ENCODE measurements around the gene PALM3. TPM values are rescaled to one million over a fixed set of nuclear protein-coding genes. Genes with fewer than 3 reads are reported as not detected.

PALM3 gene
- total and polyA plus RNA-seq, 2 experiments from 2014 or later, result 16.6 to 45.8 TPM

DNA sequence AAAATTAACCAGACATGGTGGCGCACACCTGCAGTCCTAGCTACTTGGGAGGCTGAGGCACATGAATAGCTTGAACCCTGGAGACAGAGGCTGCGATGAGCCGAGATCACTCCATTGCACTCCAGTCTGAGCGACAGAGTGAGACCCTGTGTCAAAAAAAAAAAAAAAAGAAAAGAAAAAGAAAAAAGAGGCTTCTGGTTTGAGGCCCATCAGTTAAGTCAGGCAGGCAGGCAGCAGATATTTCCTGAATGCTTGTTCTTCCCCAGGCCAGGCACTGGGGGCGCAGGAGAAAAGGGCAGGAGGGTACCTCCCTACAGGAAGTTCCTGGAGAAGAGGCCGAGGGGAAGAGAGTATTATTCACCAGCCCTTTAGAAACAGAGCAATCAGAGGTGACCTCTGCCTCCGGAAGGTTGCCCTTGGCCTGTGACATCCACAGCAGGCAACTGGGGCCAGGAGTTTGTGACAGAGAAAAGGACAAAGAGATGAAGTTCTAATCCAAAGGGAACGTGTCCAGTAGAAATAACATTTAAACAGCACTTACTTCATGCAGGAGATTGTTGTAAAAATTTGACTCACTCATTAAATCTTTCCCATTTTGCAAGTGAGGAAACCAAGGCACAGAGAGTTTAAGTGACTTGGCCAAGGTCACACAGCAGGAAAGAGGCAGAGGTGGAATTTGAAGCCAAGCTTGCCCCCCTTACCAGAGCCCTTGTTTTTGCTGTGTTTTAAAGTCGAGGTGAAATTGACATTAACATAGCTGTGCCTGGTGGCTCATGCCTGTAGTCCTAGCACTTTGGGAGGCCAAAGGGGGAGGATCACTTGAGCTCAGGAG, 38.3 kb downstream of the PALM3 start:
- Histone ChIP-seq H3K36me3 (ENCODE audit: insufficient read depth) (no peaks in the 10 kb centered on the region), H2AFZ (peak overlapping the region; percentile 45; the same call in 1 of the 2 replicates), H3K27me3 (ENCODE audit: insufficient read depth) (no peaks in the 10 kb centered on the region), H3K9me2 (ENCODE audit: insufficient read depth) (no peaks in the 10 kb centered on the region), H3F3A (replicated peaks; ENCODE audit: low read depth) (0 out of 2 replicates have a peak, but pooled peaks cover 9% of the 10 kb centered on the region), H3K27ac (ENCODE audit: low read depth) (0 out of 2 replicates have a peak overlapping the region, but pooled peaks have one; percentile 22), H3K4me2 (no peak overlapping the region), H3K4me3 (no peak overlapping the region), H3K4me1 (ENCODE audit: insufficient read depth) (no peaks in the 10 kb centered on the region), H3K79me2 (replicated peaks; ENCODE audit: insufficient read depth) (no peaks in the 10 kb centered on the region), H4K20me1 (replicated peaks; ENCODE audit: insufficient read depth) (no peaks in the 10 kb centered on the region)
- Mint-ChIP-seq H3K9me3 (no peaks in the 10 kb centered on the region), H3K4me1 (peaks cover 4% of the 10 kb centered on the region; the same call in 2 of the 3 replicates), H3K36me3 (ENCODE audit: low read depth) (no peaks in the 10 kb centered on the region), H3K27me3 (ENCODE audit: insufficient read depth, low read depth, poor library complexity) (peaks cover 3% of the 10 kb centered on the region), H3K4me3 (no peak overlapping the region; the same call in 2 of the 3 replicates), H3K27ac (peak overlapping the region; percentile 92)
- TF ChIP-seq JUNB (IDR thresholded peaks at IDR 0.05; ENCODE audit: unreplicated experiment) (no peak), EZH2 (IDR thresholded peaks at IDR 0.05; ENCODE audit: low read depth, unreplicated experiment) (no peak)
- TF ChIP-seq, protein P1, sequence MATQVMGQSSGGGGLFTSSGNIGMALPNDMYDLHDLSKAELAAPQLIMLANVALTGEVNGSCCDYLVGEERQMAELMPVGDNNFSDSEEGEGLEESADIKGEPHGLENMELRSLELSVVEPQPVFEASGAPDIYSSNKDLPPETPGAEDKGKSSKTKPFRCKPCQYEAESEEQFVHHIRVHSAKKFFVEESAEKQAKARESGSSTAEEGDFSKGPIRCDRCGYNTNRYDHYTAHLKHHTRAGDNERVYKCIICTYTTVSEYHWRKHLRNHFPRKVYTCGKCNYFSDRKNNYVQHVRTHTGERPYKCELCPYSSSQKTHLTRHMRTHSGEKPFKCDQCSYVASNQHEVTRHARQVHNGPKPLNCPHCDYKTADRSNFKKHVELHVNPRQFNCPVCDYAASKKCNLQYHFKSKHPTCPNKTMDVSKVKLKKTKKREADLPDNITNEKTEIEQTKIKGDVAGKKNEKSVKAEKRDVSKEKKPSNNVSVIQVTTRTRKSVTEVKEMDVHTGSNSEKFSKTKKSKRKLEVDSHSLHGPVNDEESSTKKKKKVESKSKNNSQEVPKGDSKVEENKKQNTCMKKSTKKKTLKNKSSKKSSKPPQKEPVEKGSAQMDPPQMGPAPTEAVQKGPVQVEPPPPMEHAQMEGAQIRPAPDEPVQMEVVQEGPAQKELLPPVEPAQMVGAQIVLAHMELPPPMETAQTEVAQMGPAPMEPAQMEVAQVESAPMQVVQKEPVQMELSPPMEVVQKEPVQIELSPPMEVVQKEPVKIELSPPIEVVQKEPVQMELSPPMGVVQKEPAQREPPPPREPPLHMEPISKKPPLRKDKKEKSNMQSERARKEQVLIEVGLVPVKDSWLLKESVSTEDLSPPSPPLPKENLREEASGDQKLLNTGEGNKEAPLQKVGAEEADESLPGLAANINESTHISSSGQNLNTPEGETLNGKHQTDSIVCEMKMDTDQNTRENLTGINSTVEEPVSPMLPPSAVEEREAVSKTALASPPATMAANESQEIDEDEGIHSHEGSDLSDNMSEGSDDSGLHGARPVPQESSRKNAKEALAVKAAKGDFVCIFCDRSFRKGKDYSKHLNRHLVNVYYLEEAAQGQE (IDR thresholded peaks at IDR 0.05; ENCODE audit: unreplicated experiment), result no peak
- TF ChIP-seq, protein P2, sequence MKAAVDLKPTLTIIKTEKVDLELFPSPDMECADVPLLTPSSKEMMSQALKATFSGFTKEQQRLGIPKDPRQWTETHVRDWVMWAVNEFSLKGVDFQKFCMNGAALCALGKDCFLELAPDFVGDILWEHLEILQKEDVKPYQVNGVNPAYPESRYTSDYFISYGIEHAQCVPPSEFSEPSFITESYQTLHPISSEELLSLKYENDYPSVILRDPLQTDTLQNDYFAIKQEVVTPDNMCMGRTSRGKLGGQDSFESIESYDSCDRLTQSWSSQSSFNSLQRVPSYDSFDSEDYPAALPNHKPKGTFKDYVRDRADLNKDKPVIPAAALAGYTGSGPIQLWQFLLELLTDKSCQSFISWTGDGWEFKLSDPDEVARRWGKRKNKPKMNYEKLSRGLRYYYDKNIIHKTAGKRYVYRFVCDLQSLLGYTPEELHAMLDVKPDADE (IDR thresholded peaks at IDR 0.05), result peak; percentile 43; the same call in 1 of the 2 replicates
- TF ChIP-seq, protein P3, sequence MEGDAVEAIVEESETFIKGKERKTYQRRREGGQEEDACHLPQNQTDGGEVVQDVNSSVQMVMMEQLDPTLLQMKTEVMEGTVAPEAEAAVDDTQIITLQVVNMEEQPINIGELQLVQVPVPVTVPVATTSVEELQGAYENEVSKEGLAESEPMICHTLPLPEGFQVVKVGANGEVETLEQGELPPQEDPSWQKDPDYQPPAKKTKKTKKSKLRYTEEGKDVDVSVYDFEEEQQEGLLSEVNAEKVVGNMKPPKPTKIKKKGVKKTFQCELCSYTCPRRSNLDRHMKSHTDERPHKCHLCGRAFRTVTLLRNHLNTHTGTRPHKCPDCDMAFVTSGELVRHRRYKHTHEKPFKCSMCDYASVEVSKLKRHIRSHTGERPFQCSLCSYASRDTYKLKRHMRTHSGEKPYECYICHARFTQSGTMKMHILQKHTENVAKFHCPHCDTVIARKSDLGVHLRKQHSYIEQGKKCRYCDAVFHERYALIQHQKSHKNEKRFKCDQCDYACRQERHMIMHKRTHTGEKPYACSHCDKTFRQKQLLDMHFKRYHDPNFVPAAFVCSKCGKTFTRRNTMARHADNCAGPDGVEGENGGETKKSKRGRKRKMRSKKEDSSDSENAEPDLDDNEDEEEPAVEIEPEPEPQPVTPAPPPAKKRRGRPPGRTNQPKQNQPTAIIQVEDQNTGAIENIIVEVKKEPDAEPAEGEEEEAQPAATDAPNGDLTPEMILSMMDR (conservative IDR thresholded peaks at IDR 0.05; ENCODE audit: low read depth in 2 of 2), result peak; percentile 73 to 75
- DNase-seq (ENCODE audit: low spot score), result peak; percentile 90
- peak; percentile 98 for ATAC-seq

DNA sequence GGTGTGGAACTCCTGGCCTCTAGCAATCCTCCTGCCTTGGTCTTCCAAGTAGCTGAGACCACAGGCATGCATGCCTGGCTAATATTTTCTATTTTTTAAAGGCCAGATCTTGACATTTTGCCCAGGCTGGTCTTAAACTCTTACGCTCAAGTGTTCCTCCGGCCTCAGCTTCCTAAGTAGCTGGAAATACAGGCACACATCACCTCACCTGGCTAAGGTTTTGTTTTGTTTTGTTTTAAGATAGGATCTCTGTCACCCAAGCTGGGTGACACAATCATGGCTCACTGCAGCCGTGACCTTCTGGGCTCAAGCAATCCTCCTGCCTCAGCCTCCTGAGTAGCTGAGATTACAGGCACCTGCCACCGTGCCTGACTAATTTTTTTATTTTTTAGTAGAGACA, 39.4 kb downstream of the PALM3 start:
- no peaks in the 10 kb centered on the region for H4K20me1 ChIP-seq (replicated peaks; ENCODE audit: insufficient read depth)
- peaks cover 5% of the 10 kb centered on the region for H3K27me3 Mint-ChIP-seq (ENCODE audit: insufficient read depth, low read depth, poor library complexity)
- H3K36me3 ChIP-seq (ENCODE audit: insufficient read depth), result no peaks in the 10 kb centered on the region
- no peak overlapping the region for H3K27ac Mint-ChIP-seq
- TF ChIP-seq CREB1 (CRISPR knock-in tag; IDR thresholded peaks at IDR 0.05; ENCODE audit: low read depth) (no peak), STAT1 (IDR thresholded peaks at IDR 0.05; ENCODE audit: unreplicated experiment) (no peak), JUNB (IDR thresholded peaks at IDR 0.05; ENCODE audit: unreplicated experiment) (no peak)
- TF ChIP-seq, protein P2 (IDR thresholded peaks at IDR 0.05), result no peak
- TF ChIP-seq, protein P1 (IDR thresholded peaks at IDR 0.05; ENCODE audit: unreplicated experiment), result no peak
- no peaks in the 10 kb centered on the region for H3K9me3 Mint-ChIP-seq
- no peaks in the 10 kb centered on the region for H3K36me3 Mint-ChIP-seq (ENCODE audit: low read depth)
- DNase-seq (ENCODE audit: low spot score) (no peak), ATAC-seq (no peak)
- no peak overlapping the region for H3K4me3 ChIP-seq
- no peaks in the 10 kb centered on the region for H3K4me1 ChIP-seq (ENCODE audit: insufficient read depth)
- 0 out of 2 replicates have a peak, but pooled peaks cover 6% of the 10 kb centered on the region for H3F3A ChIP-seq (replicated peaks; ENCODE audit: low read depth)
- no peak overlapping the region for H3K4me3 Mint-ChIP-seq
- H3K4me1 Mint-ChIP-seq, result peaks cover 4% of the 10 kb centered on the region; the same call in 2 of the 3 replicates
- no peak overlapping the region for H3K4me2 ChIP-seq
- H3K9me2 ChIP-seq (ENCODE audit: insufficient read depth), result no peaks in the 10 kb centered on the region
- no peak overlapping the region for H3K27ac ChIP-seq (ENCODE audit: low read depth)
- no peaks in the 10 kb centered on the region for H3K27me3 ChIP-seq (ENCODE audit: insufficient read depth)
- no peak overlapping the region for H2AFZ ChIP-seq
- no peaks in the 10 kb centered on the region for H3K79me2 ChIP-seq (replicated peaks; ENCODE audit: insufficient read depth)

Data from GM23338 (cell line).